Right cardiac atrium (tissue), 5 donors: ENCODE results near the gene C8G. TPM values are rescaled to one million over a fixed set of nuclear protein-coding genes. Genes with fewer than 3 reads are reported as not detected.

ENCODE experiments used
- ATAC-seq, 2 donors: fragments of 200-7000 bp; cut with Tn5 transposase; one replicate each; pipeline versions ENCODE4 v1.8.0 to v1.9.1; 2020; ENCODE audit warnings: moderate library complexity in 2 of 2, mild to moderate bottlenecking in 1 of 2
- DNase-seq, 3 donors: peaks; one replicate each; pipeline ENCODE4 v3.0.0-alpha.2; 2020
- H3K27ac ChIP-seq: one replicate; pipeline ENCODE4 v1.5.1; 2013; ENCODE audit warnings: mild to moderate bottlenecking, low read length, control low read depth, moderate library complexity
- H3K27me3 ChIP-seq: one replicate; pipeline ENCODE4 v1.6.1; 2013; ENCODE audit not compliant: control insufficient read depth, insufficient read depth
- H3K4me1 ChIP-seq: one replicate; pipeline ENCODE4 v1.6.1; 2013; ENCODE audit warnings: low read length; ENCODE audit not compliant: control insufficient read depth, insufficient read depth
- H3K4me3 ChIP-seq: one replicate; pipeline ENCODE4 v1.5.1; 2013; ENCODE audit warnings: low read length, control low read depth
- H3K9me3 ChIP-seq: one replicate; pipeline ENCODE4 v1.6.1; 2013; ENCODE audit warnings: low read length; ENCODE audit not compliant: control insufficient read depth
- WGBS: extraction: QIAGEN DNeasy Blood & Tissue Kit; methylation state at CpG from one replicate; pipeline ENCODE4 v1.1.7; 2013; 5-methylcytosine and 5-hydroxymethylcytosine counted together
- intact Hi-C, 4 donors: fragments of 100-400 bp; cut with DNase I; formaldehyde crosslinking; loops; one replicate each; pipeline versions ENCODE4 v1.11.0 to v1.14.0; 2022 to 2023
- long read RNA-seq, 4 donors: library from polyadenylated mRNA; unstranded; transcript quantifications; one replicate each; pipeline ENCODE4 v2.0.0, GENCODE V29; 2020 to 2021
- polyA plus RNA-seq: library from polyadenylated mRNA; stranded (reverse); fragments of 200-250 nt; gene quantifications from one replicate; pipeline ENCODE4 v1.2.3, GENCODE V29; 2013
- total RNA-seq, 4 donors: library from RNA; stranded (reverse); fragmentation: NEBNext Ultra II Directional; extraction: Animal tissue kit (Norgen Biotek cat#: 25700); gene quantifications; one replicate each; pipeline ENCODE4 v1.2.1, GENCODE V29; 2021
- donor health status: healthy with polysubstance abuse.
- donor health status: DM: no; HTN: yes; CAD: no.
- donor health status: DM: no; HTN: no; CAD: no.
- donor health status: DM: no; HTN: yes; CAD: no; lungs with severe emphysema.
- donor health status: DM: yes; HTN: yes; CAD: no.

The C8G gene
- total RNA-seq (1 to 10 TPM; 1.0 to 1.8 (median 1.4) TPM), polyA plus RNA-seq (1.4 TPM)
- long read RNA-seq, donor 1, partial matches to known transcripts = 0 of 2 reads
- long read RNA-seq, donor 1, other reads (novel, unspliced or antisense) = 1 of 2 reads
- long read RNA-seq, donor 2, partial matches to known transcripts = 0 of 2 reads
- long read RNA-seq, donor 2, other reads (novel, unspliced or antisense) = 2 of 2 reads
- long read RNA-seq, donor 3, partial matches to known transcripts = 0 of 1 reads
- long read RNA-seq, donor 3, other reads (novel, unspliced or antisense) = 0 of 1 reads
- long read RNA-seq, donor 4 = 0 reads

DNA sequence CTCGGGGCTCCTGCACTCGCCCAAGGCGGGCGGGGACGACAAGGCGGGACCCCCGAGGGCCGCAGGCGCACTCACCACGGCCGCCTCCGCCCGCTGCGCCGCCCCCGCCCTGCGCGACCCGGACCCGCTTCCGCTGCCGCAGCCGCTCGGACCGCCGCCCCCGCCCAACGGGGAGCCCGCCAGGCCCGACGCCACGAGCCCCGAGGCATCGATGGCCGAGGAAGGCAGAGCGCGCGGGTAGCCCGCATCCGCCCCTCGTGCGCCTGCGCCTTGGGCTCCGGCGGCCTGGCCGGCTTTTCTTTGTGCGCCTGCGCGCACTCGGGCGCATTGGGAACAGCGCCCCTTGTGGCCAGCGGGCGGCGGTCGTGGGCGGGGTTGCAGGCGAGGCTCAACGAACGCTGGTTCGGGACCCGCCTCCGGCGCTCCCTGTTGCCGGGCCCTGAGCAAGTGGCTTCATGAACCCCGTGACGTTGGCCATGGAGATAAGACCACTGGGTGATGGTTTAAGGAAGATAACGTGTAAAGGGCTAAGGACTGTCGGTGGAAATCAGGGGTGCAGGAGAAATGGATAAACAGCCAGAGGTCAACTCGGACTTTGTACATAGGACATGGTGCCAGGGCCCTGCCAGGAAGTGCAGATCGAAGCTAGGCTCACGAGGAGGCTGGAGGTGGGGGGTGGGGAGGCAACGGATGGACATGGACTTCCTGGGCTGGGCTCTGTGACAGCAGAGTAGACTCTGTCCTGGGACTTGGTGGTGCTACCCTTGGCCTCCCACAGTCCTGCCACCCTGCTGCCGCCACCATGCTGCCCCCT is at the start of gene C8G, which contains the start of gene FBXW5:
TSS of gene C8G (plus strand) at position 725 of the 814 bp plus-strand sequence. CDS start at position 803, 78 bp downstream.
TSS of gene FBXW5 (minus strand) at position 220 of the 814 bp plus-strand sequence. CDS start 655 bp downstream, outside the sequence.
- WGBS = 5% methylated on average over 74 of the region's 74 CpGs
- Histone ChIP-seq H3K4me1 (no peaks in the 10 kb centered on the region), H3K27me3 (no peaks in the 10 kb centered on the region), H3K27ac (peak within 1 kb of the TSS; percentile 93), H3K4me3 (peak within 1 kb of the TSS; percentile 75), H3K9me3 (no peaks in the 10 kb centered on the region)
- intact Hi-C loops = loop anchor here in 3 of 4 donors (5.0 to 10.0 kb wide), 10 partner anchors 38 to 152 kb away; partner anchors contain the start of genes PHPT1 (in 2 of the 3), TMEM141 (in 2 of the 3), ABCA2 (in 1 of the 3) and AJM1 (in 1 of the 3)
- DNase-seq (peak; percentile 96 to 99 (median 98)), ATAC-seq (peak; percentile 64 to 75)

DNA sequence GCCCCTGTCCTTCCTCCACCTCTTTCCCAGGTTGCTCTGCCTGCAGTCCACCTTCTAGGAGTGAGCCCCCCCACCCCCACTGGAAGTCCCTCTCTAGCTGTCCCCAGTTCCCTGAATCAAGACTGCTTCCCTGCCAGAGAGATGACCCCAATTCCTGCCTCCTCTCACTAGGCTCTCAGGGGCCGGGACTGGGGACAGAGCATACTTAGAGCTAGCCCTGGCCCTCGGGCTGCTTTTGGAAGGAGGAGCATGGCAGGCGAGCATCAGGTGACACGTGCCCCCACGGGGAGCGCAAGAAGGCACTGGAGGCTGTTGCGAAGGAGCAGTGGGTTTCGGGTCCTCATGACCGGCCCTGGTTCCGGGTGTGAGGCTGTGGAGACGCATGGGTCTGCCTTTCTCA is 49.0 kb upstream of the C8G start:
- ATAC-seq (no peak), DNase-seq (peak in 1 of 3 donors; percentile 11)
- intact Hi-C loops = no loop called here
- Histone ChIP-seq H3K9me3 (no peaks in the 10 kb centered on the region), H3K4me3 (no peak overlapping the region), H3K27ac (no peak overlapping the region), H3K27me3 (no peaks in the 10 kb centered on the region), H3K4me1 (no peaks in the 10 kb centered on the region)
- 82% methylated on average over 11 of the region's 11 CpGs for WGBS

DNA sequence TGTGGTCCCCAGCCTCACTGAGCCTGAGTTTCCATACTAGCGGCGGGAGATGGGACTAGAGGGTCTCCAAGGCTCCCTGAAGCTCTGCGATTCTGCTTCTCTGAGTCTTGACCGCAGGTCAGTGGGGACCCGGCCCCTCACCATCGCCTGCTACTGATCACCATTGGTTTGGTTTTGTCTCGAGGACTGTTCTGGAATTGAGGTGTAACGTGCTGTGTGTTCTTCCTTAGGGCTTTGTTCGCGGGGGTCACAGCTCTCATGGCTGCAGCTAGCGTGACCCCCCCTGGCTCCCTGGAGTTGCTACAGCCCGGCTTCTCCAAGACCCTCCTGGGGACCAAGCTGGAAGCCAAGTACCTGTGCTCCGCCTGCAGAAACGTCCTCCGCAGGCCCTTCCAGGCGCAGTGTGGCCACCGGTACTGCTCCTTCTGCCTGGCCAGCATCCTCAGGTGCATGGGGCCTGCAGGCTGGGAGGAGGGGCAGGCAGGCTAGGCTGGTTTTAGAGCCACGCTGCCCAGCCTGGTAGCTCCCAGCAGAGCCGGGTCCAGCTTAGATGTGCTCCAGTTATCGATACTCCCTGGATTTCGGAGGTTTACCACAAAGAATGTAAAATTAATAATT is 46.5 kb upstream of the C8G start:
- ATAC-seq (no peak), DNase-seq (peak in 1 of 3 donors; percentile 13)
- H3K4me1 ChIP-seq = peaks cover 16% of the 10 kb centered on the region
- H3K9me3 ChIP-seq = no peaks in the 10 kb centered on the region
- H3K27ac ChIP-seq = no peak overlapping the region
- no peaks in the 10 kb centered on the region for H3K27me3 ChIP-seq
- intact Hi-C loops = no loop called here
- no peak overlapping the region for H3K4me3 ChIP-seq
- 97% methylated on average over 21 of the region's 21 CpGs for WGBS

DNA sequence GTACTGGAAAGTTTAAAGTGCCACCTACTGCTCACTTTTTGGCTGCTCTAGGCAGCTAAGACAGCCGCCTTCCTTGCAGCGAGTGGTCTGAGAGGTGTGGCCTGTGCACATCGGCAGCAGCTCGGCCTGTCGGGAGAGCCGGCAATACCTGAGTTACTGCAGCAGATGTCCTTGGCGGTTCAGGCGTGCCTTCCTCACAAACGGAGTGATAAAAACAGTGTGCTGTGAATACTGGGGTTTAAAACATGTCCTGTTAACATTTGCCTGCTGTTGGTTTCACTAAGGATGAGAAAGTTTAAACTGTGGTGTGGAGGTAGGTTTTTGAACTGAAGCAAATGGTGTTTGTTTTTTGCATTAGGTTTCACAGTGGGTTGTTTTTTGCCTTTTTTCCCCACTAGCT is 45.8 kb upstream of the C8G start:
- H3K27ac ChIP-seq = no peak overlapping the region
- no peaks in the 10 kb centered on the region for H3K27me3 ChIP-seq
- H3K4me3 ChIP-seq = no peak overlapping the region
- 73% methylated on average over 9 of the region's 9 CpGs for WGBS
- ATAC-seq (no peak), DNase-seq (no peak)
- H3K9me3 ChIP-seq = no peaks in the 10 kb centered on the region
- peaks cover 16% of the 10 kb centered on the region for H3K4me1 ChIP-seq
- intact Hi-C loops = no loop called here

DNA sequence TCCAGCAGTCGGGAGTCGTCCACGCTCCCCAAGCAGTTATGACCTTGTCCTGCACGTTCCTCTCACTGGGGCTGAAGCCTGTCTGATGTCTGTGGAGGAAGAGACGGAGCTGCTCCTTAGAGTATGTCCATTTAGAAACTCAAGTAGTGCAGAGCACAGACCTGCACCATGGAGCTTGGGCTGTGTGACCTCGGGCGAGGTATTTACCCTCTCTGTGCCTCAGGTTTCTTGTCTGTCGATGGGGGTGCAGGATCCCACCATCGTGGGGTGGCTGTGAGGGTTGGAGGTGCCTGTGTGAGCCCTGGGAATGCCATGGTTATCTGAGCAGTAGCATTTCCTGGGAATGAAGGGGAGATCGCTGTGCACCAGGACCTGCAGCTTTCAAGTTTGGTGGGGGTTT is 44.5 kb upstream of the C8G start:
- intact Hi-C loops = no loop called here
- no peak for ATAC-seq
- no peak overlapping the region for H3K4me3 ChIP-seq
- 91% methylated on average over 10 of the region's 10 CpGs for WGBS
- no peak overlapping the region for H3K27ac ChIP-seq
- H3K9me3 ChIP-seq = no peaks in the 10 kb centered on the region
- DNase-seq = no peak
- peaks cover 16% of the 10 kb centered on the region for H3K4me1 ChIP-seq
- no peaks in the 10 kb centered on the region for H3K27me3 ChIP-seq

DNA sequence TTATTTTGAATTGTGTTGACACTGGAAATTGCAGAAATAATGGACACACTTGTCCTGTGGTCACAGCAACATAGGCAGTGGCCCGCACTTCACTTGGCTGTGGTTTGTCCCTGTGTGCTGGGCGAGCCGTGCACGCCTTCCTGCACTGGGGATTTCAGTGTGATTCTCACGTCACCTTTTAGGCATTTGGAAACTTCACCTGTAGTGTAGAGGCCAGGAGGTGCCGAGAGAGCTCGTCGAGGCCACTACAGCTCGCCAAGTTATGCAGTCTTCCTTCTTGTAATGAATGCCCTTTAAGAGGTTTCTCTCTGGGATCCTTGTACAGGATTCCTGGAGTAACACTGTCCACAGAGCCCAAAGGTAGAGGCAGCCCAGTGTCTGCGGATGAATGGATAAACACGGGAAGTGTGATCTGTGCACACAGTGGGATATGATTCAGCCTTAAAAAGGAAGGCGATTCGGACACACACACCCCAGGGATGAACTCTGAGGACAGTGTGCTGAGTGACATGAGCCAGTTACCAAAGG is 44.0 kb upstream of the C8G start:
- WGBS = 58% methylated on average over 13 of the region's 13 CpGs
- Histone ChIP-seq H3K4me1 (peaks cover 16% of the 10 kb centered on the region), H3K27ac (peak overlapping the region; percentile 25), H3K4me3 (no peak overlapping the region), H3K9me3 (no peaks in the 10 kb centered on the region), H3K27me3 (no peaks in the 10 kb centered on the region)
- ATAC-seq (no peak), DNase-seq (no peak)
- intact Hi-C loops = no loop called here

DNA sequence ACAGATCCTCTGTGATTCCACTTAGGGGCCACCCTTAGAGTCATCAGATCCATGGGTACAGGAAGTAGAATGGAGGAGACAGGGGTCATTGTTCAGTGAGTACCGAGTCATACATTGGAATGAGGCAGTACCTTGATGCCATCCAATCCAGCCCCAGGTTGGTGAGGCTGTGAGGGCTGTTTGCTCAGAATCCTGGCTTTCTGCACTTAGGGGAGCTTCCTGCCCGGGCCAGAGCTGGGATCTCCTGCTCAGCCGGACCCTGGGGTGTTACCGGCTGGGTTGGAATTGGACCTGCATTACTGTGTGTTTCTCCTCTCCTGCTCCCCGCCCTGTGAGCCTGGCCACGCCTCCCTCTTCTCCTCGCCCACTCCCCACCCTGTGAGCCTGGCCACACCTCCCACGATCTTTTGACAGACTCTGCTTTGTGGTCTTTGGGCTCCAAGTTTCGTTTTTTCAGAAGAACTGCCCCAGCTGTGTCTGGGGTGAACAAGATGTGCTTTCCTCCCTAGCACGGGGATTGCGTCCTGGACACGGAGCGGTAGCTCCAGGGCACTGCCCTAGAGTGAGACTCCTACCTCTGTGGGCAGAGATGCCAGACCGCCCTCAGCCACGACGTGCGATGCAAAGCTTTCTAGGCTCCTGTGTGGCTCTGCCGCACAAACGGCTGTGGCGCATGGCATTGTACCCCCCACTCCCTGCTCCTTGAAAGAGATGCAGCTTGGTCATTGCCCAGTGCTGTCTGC is 43.4 kb upstream of the C8G start:
- H3K27ac ChIP-seq = peak overlapping the region; percentile 25
- intact Hi-C loops = no loop called here
- H3K4me3 ChIP-seq = no peak overlapping the region
- ATAC-seq (peak; percentile 52 to 57), DNase-seq (peak; percentile 43 to 75 (median 69))
- H3K4me1 ChIP-seq = peaks cover 16% of the 10 kb centered on the region
- no peaks in the 10 kb centered on the region for H3K27me3 ChIP-seq
- WGBS = 43% methylated on average over 20 of the region's 20 CpGs
- H3K9me3 ChIP-seq = no peaks in the 10 kb centered on the region

DNA sequence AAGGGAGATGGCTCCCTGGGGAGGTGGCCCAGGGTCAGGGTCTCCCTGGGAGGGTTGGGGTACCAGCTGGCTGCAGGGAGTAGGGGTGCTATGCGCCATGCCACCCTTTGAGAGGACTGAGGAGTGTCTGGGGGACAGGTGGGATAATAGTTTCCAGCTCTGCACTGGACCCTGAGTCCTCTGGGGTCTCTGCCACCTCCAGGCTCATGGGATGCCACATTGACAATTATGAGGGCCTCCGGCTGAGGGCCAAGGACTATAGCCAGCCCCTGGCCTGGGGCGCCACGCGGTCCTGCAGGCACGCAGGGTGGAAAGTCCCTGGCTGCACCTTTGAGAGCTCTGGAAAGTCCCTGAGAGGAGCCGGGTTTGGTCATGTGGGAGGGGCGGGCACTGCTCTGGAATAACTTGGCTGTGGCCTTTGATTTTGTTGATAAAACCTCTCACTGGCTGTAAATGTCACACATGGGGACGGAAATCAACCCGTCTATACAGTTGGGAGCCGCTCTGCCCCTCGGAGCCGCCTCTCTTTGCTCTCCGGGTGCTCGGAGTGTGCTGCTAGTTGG is 42.7 kb upstream of the C8G start:
- Histone ChIP-seq H3K9me3 (no peaks in the 10 kb centered on the region), H3K27ac (peak overlapping the region; percentile 25), H3K27me3 (no peaks in the 10 kb centered on the region), H3K4me1 (peaks cover 16% of the 10 kb centered on the region), H3K4me3 (no peak overlapping the region)
- intact Hi-C loops = no loop called here
- WGBS = 28% methylated on average over 15 of the region's 15 CpGs
- ATAC-seq (peak; percentile 83 to 87), DNase-seq (peak; percentile 63 to 78 (median 76))

DNA sequence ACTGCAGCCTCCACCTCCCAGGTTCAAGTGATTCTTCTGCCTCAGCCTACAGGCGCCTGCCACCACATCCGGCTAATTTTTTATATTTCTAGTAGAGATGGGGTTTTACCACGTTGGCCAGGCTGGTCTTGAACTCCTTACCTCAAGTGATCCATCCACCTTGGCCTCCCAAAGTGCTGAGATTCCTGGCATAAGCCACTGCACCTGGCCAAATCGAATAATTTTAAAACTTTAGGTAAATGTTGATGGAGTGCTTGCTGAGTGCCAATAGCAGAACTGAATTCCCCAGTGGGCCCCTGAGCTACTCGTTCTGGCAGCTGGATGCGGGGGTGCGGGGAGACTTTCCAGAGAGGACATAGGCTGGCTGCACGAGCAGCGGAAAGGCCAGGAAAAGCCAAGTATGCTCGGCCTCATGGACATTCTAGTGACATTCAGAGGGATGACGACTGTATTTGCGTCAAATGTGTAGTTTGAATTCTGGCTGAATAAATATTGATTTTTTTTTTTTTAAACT is 41.9 kb upstream of the C8G start:
- peak; percentile 44 for ATAC-seq
- H3K9me3 ChIP-seq = no peaks in the 10 kb centered on the region
- whole genome bisulfite sequencing = 50% methylated on average over 12 of the region's 12 CpGs
- peak overlapping the region; percentile 50 for H3K27ac ChIP-seq
- no peaks in the 10 kb centered on the region for H3K27me3 ChIP-seq
- intact Hi-C loops = no loop called here
- peak; percentile 62 to 80 (median 80) for DNase-seq
- H3K4me1 ChIP-seq = peaks cover 16% of the 10 kb centered on the region
- no peak overlapping the region for H3K4me3 ChIP-seq

DNA sequence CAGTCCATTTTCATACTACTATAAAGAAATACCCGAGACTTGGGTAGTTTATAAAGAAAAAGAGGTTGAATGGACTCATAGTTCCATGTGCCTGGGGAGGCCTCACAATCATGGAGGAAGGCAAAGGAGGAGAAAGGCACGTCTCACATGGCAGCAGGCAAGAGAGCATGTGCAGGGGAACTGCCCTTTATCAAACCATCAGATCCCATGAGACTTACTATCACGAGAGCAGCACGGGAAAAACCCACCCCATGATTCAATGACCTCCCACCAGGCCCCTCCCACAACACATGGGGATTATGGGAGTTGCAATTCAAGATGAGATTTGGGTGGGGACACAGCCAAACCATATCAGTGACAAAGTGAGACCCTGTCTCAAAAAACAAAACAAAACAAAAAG is 38.8 kb upstream of the C8G start:
- WGBS = 57% methylated on average over 4 of the region's 4 CpGs
- Histone ChIP-seq H3K27me3 (no peaks in the 10 kb centered on the region), H3K4me1 (peaks cover 15% of the 10 kb centered on the region), H3K4me3 (no peak overlapping the region), H3K27ac (no peak overlapping the region), H3K9me3 (no peaks in the 10 kb centered on the region)
- intact Hi-C loops = no loop called here
- ATAC-seq (no peak), DNase-seq (no peak)
